Activated naive CD4-positive, alpha-beta T cell treated with anti-CD3 and anti-CD28 coated beads, Interleukin-2, amount 50 U/mL, for 16 hours (primary cell): ENCODE measurements around the gene TTC33.
"Not testable (repeated sequence)": the region's sequence is repeated elsewhere in the genome, so short reads cannot be mapped to it uniquely, and the experiment has no call there.

Experiments
- DNase-seq: peaks from one replicate; pipeline ENCODE4 v3.0.0-alpha.2; 2020

The TTC33 gene

GRCh38 chr5:40755407-40756365 is at the start of gene TTC33:
TTC33 (minus strand) TSS chr5:40755961; CDS start chr5:40747018, 8,943 bp downstream.
- peak; percentile 97 for DNase-seq

DNA sequence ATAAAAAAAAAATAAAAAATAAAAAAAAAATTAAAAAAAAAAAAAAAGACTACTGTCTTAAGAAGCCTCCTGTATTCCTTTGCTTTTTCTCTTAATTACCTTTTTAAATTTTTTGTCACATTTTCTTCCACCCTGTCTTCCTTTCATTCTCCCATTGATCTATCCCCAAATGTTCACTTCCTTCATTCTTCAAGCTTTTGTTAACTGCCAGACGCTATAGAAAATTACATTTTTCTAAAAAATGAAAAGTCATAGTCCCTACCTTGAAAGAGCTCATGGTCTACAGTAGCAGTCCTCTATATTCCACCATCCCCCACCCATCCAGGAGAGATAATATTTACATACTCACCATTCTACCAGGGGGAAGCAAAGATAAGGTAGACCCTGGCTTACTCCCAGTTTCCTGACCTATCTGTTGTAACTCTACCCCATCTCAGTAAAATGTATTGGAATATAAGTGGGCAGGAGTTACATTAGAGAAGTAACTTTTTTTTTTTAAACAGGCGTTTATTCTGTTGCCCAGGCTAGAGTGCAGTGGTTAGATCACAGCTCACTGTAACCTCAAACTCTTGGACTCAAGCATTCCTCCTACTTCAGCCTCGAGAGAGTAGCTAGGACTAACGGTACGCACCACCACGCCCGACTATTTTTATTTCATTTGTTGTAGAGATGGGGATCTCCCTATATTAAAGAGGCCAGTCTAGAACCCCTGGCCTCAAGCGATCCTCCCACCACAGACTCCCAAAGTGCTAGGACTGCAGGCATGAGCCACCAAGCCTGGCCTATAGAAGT is 46.2 kb upstream of the TTC33 start:
- no peak for DNase-seq

DNA sequence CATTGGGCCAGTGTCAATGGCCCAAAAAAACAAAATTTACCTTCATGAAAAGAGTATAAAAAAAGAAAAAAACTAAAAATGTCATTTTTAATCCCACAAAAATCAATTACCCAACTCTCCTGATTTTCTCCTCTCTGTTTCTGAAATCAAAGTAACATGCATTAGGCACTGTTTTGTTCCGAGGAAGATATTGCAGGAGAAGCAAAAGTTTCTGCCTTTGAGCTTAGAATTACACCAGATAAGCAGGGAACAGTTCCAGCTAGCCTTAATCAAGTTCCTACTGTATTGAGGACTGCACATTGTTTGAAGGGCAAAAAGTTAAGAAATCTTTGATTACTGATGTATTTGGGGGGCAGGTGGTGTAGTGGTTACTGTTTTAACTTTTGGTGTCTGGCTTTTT is 43.5 kb upstream of the TTC33 start:
- DNase-seq = no peak

DNA sequence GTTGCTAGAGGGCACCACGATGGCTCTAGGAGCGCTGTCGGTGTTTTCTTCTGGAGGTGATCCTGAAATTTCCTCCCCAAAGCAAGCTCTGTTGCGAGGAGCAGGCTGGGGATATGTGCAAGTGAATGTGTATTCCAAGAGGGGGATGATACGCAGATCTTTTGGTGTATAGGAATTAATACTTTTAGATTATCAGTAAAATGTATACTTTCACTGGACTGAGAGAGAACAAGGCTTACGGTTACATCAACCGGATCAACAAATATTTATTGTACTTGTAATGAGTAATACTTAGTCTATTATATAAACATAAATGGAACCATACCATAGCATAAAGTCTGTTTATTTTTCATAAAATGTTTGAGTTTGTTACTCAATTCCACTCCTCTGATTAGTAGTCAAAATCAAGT is 43.0 kb upstream of the TTC33 start:
- DNase-seq = no peak

DNA sequence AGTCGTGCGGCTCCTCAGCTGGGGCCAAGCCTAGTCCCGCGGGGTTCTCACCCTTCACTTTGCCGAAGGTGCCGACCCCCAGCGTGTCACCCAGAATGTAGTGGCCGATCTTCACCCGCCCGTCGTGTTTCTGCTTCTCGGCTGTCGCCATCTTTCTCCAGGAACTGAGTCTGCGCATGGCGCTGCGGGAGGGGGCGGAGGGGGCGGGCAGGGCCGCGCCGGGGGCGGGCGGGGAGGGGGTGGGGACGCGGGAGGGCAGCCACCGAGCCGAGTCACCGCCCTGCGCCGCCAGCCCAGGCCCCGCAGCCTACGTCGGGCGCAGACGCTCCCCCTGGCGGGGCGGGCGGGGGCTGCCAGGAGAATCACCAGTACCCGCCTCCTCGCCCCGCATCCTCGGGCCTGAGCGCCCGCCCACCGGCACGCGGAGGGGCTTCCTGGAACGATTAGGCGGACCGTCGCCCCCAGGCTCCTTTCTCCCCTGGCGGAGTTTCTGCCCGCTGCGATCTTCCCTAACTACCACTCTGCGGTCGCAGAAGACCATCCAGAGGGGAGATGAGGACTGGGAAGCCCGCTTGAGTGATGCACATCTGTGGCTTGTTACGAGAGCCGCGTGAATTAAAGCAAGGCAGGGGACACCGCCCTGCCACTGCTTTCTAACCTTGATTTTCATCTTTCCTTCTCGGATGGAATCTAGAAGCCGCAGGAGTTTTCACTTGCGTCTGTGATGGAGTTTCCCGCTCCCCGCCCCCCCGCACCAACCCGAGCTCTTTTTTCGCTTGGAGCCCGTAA is 42.4 kb upstream of the TTC33 start, which contains the start of gene PRKAA1:
PRKAA1 (minus strand) TSS at position 363 of the 789 bp plus-strand sequence; CDS start at position 178, 185 bp downstream.
- DNase-seq = peak; percentile 91

DNA sequence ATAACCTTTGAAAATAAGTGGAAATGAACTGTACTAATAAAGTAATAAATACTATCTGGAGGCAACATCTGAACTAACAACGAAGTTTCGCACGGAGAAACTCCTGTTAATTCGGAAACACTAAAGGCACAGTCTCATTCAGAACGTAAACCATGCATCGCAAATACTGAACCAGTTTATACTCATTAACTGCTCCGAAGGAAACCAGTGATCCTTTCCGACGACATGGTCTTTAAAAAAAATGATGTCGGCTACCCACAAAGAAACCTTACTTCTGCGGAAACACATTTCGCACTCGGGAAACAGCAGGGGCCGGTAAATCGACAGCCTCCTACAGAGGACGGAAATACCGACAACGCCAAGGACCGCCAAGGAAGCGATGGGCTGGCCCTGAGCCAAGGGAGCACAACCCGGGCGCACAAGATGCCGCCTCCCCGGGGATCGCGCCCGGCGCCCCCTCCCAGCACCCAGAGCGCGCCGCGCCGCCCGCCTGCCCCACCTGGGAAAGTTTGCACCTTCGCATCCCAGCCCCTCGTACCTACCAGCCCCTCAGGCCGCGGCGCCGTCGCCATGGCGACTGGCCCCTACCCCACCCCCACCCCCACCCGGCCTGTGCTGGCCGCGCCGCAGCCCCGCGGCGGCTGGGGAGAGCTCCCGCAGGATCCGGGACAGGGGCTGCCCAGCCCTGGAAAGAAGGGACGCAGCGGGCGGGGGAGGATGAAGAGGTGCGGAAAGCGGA is 41.7 kb upstream of the TTC33 start:
- DNase-seq = peak; percentile 70

DNA sequence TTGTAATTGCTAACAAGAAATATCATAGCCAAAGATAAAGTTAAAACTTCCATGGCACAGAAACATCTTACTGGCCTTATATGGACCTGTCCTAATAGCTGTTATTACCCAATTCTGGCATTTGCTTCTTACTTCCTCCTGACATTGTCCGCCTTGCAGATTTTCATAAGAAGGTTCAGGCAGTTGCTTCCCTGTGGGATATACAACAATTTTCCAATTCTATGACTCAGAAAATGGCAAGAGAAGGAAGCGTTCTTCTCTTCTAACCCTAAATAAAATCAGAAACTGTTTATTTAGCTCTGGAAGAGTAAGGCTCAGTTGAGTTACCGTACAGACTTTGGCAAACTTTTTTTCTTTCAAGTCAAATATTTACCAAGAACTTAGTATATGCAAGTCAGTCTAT is 40.7 kb upstream of the TTC33 start:
- DNase-seq = no peak

- DNase-seq = not testable (repeated sequence)
Measured at GRCh38 chr5:40794877-40795276, 39.1 kb upstream of the TTC33 start.

- DNase-seq = not testable (repeated sequence)
Measured at GRCh38 chr5:40794340-40794739, 38.6 kb upstream of the TTC33 start.

DNA sequence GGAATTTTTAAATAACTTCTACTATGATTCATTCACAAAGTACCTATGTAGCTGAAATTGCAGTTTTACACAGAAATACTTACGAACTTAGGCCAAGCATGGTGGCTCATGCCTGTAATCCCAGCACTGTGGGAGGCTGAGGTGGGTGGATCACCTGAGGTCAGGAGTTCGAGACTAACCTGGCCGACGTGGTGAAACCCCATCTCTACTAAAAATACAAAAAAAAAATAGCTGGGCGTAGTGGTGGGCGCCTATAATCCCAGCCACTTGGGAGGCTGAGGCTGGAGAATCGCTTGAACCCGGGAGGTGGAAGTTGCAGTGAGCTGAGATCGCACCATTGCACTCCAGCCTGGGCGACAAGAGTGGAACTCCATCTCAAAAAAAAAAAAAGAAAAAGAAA is 36.9 kb upstream of the TTC33 start:
- not testable (repeated sequence) for DNase-seq

DNA sequence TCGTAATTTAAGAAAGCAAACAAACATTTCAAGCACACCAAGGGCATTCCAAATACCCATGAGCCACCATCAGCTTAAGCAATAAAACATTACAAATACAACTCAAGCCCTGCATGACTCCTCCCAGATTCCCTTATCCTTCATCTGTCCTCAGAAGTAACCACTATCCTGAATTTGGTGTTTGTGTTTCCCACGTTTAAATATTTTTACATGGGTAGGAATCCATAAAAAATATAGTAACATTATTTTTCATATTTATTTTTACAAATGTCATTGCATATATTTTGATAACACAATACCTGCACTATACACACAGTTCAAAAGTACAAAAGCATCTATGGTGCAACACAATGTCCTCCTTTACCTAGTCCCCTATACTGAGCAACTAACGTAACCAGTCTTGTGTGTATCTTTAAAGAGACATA is 36.0 kb upstream of the TTC33 start:
- DNase-seq = no peak

DNA sequence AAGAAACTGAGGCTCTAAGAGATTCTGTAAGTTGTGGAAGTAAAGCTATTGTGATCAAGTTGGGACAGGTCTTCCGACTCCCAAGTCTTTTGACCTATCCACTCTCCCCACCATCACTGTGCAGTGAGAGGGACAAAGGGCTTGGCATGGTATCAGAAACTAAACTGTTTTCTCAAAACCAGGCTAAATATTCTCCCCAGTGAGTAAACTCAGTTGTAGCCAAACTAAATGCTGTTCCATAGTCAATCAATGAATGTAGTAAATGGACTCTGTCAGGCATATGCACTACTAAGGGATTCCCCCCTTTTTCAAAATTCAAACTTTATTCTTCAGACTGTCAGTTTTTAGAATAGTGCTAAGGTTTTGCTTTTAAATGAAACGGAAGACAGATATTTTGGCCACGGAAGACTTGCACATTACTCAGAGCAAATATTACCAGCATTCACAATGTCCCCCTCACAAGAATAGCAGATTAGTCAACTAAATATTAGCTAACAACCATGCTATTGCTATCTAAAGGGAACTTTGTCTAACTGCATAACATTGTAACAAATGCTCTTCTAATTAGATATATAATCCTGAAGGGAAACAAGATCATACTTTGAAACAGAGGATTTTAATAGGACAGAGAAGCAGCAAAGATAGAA is 35.3 kb upstream of the TTC33 start:
- no peak for DNase-seq

- DNase-seq = not testable (repeated sequence)
Measured at GRCh38 chr5:40788941-40789340, 33.2 kb upstream of the TTC33 start.

GRCh38 chr5:40787986-40788385 is 32.2 kb upstream of the TTC33 start:
- DNase-seq = no peak

- not testable (repeated sequence) for DNase-seq
Measured at GRCh38 chr5:40786664-40787063, 30.9 kb upstream of the TTC33 start.

DNA sequence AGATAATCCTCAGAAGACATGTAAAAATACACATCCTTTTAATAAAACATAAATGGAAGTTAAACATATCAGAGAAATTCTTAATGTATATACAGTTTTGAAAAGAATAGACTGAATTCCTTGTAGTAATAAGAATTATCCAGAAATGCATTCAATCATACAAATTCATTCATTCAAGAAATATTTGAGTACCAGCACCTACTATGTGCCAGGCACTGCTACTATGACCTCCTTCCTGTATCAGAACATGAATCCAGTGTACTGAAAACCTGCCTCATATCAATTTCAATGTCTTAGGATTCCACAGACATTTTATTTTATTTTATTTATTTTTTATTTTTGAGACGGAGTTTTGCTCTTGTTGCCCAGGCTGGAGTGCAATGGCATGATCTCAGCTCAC is 29.2 kb upstream of the TTC33 start:
- no peak for DNase-seq

- no peak for DNase-seq
Measured at GRCh38 chr5:40784027-40784653, 28.4 kb upstream of the TTC33 start.

- no peak for DNase-seq
Measured at GRCh38 chr5:40781843-40782409, 26.2 kb upstream of the TTC33 start.

DNA sequence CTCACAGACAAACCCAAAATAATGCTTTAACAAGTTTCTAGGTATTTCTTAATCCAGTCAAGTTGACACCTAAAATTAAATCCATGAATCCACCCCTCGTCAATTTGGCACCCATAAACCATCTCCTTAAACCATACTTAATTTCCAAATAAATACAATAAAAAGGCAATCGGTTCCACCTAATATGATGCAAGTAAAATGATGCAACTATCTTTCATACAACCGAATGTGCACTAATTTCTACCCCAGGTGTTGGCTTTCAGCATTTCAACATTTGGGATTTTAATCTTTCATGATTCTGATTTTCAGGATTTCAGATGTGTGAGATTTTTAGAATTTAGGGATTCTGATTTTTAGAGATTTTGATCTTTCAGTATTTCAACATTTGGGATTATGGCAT is 25.1 kb upstream of the TTC33 start:
- DNase-seq = no peak

DNA sequence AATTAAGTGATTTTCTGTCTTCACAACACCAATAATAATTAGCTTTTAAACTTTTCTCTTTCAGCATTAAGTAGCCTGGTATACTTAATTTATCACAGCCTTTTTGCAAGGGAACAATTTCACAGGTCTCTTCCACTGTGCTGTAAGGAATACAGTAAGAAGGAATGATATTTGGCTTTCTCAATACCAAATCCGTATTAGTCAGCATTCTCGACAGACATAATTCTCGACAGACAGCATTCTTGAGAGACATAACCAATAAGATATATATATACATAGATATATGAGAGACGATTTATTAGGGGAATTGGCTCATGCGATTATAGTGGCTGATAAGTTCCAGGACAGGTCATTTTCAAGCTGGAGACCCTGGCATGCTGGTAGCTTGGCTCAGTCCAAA is 24.4 kb upstream of the TTC33 start:
- no peak for DNase-seq

DNA sequence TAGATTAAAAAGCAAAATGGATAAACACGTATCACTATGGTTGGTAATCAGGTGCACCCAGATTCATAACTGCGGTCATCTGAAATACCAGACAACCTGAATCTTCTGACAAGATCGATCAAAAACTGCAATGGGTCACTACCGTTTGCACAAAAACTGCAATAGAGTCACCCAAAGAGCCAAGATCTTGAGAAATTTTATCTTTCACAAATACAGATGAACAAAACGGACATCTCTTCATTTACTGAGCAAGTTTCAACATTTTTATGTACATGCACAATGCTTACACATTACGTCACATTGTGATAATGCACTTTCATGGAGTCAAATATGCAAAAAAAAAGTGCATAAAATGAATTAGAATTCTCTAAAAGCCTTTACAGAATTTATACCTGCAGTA is 23.8 kb upstream of the TTC33 start:
- DNase-seq = no peak
